T-helper 17 cell (primary cell): ENCODE results near the gene AEN. TPM values are rescaled to one million over a fixed set of nuclear protein-coding genes. Genes with fewer than 3 reads are reported as not detected.
"Not testable (repeated sequence)": the region's sequence is repeated elsewhere in the genome, so short reads cannot be mapped to it uniquely, and the experiment has no call there.

Source experiments
- ATAC-seq: fragments of 150-1000 bp; cut with Tn5 transposase; 2 replicates; pipeline ENCODE4 v1.10.0; 2021; ENCODE audit warnings: mild to moderate bottlenecking, moderate library complexity
- DNase-seq, 3 donors: peaks; one replicate each; pipeline versions ENCODE4 v3.0.0 to v3.0.0-alpha.2; 2020 to 2021
- H3K9me3 ChIP-seq: one replicate; pipeline ENCODE4 v1.7.0; 2013; ENCODE audit warnings: low read length, mild to moderate bottlenecking; ENCODE audit not compliant: control insufficient read depth, poor library complexity, severe bottlenecking
- H3K27ac Mint-ChIP-seq: one replicate; pipeline ENCODE4 v1.8.0; 2022; ENCODE audit warnings: mild to moderate bottlenecking, moderate library complexity, mixed read lengths
- H3K27me3 Mint-ChIP-seq: one replicate; pipeline ENCODE4 v1.8.0; 2022; ENCODE audit warnings: mixed read lengths
- H3K36me3 Mint-ChIP-seq: one replicate; pipeline ENCODE4 v1.8.0; 2022; ENCODE audit warnings: low read depth, mixed read lengths
- H3K4me1 Mint-ChIP-seq: one replicate; pipeline ENCODE4 v1.8.0; 2022; ENCODE audit warnings: mild to moderate bottlenecking, mixed read lengths
- H3K4me3 Mint-ChIP-seq: one replicate; pipeline ENCODE4 v1.8.0; 2022; ENCODE audit warnings: mild to moderate bottlenecking, moderate library complexity, mixed read lengths
- total RNA-seq, 4 donors: library from RNA in 2 of 4; stranded (reverse) in 2 of 4; gene quantifications; one replicate each; pipeline ENCODE4 v1.2.3 and lab custom pipeline; 2022 to 2026

The AEN gene
- total RNA-seq, 2 donors from 2014 or later = 32.2 to 41.0 TPM

DNA sequence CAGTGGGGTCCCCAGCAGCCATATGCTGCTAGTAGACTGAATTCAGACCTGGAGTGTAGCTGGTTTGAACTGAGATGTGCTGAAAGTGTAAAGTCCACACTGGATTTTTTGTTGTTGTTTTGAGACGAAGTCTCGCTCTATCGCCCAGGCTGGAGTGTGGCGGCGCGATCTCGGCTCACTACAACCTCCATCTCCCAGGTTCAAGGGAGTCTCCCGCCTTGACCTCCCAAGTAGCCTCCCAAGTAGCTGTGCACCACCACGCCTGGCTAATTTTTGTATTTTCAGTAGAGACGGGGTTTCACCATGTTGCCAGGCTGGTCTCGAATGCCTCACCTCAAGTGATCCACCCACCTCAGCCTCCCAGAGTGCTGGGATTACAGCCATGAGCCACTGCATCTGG, 21.4 kb downstream of the AEN start:
- Mint-ChIP-seq H3K4me1 (peaks cover 58% of the 10 kb centered on the region), H3K4me3 (peak overlapping the region; percentile 77), H3K27ac (peak overlapping the region; percentile 100), H3K36me3 (peaks cover 15% of the 10 kb centered on the region)
- not testable (repeated sequence) for DNase-seq, ATAC-seq, H3K9me3 ChIP-seq, H3K27me3 Mint-ChIP-seq

GRCh38 chr15:88644741-88645140, 23.6 kb downstream of the AEN start:
- H3K4me3 Mint-ChIP-seq = no peak overlapping the region
- peaks cover 15% of the 10 kb centered on the region for H3K36me3 Mint-ChIP-seq

GRCh38 chr15:88645171-88646087, 24.3 kb downstream of the AEN start:
- DNase-seq (no peak), ATAC-seq (no peak)
- H3K9me3 ChIP-seq = no peaks in the 10 kb centered on the region
- peak overlapping the region; percentile 90 for H3K27ac Mint-ChIP-seq
- H3K27me3 Mint-ChIP-seq = no peaks in the 10 kb centered on the region
- H3K4me3 Mint-ChIP-seq = peak overlapping the region; percentile 77
- peaks cover 15% of the 10 kb centered on the region for H3K36me3 Mint-ChIP-seq
- peaks cover 57% of the 10 kb centered on the region for H3K4me1 Mint-ChIP-seq

More at GRCh38 chr15:88644741-88645140, 23.6 kb downstream of the AEN start:
- ATAC-seq (no peak), DNase-seq (no peak)
- Mint-ChIP-seq H3K27ac (peak overlapping the region; percentile 90), H3K4me1 (peaks cover 62% of the 10 kb centered on the region), H3K27me3 (no peaks in the 10 kb centered on the region)
- H3K9me3 ChIP-seq = no peaks in the 10 kb centered on the region

GRCh38 chr15:88646088-88646405, 24.9 kb downstream of the AEN start:
- no peaks in the 10 kb centered on the region for H3K9me3 ChIP-seq
- H3K4me1 Mint-ChIP-seq = peaks cover 58% of the 10 kb centered on the region
- ATAC-seq = no peak
- DNase-seq = no peak
- no peak overlapping the region for H3K4me3 Mint-ChIP-seq
- no peaks in the 10 kb centered on the region for H3K27me3 Mint-ChIP-seq
- peaks cover 15% of the 10 kb centered on the region for H3K36me3 Mint-ChIP-seq
- peak overlapping the region; percentile 84 for H3K27ac Mint-ChIP-seq

GRCh38 chr15:88646951-88647350, 25.8 kb downstream of the AEN start:
- DNase-seq (no peak), ATAC-seq (no peak)
- Mint-ChIP-seq H3K27me3 (no peaks in the 10 kb centered on the region), H3K4me3 (no peak overlapping the region), H3K4me1 (peaks cover 63% of the 10 kb centered on the region), H3K36me3 (peaks cover 15% of the 10 kb centered on the region), H3K27ac (peak overlapping the region; percentile 100)
- no peaks in the 10 kb centered on the region for H3K9me3 ChIP-seq

- no peaks in the 10 kb centered on the region for H3K9me3 ChIP-seq
- Mint-ChIP-seq H3K36me3 (peaks cover 13% of the 10 kb centered on the region), H3K27me3 (no peaks in the 10 kb centered on the region), H3K4me3 (peak overlapping the region; percentile 87), H3K27ac (peak overlapping the region; percentile 100), H3K4me1 (peaks cover 58% of the 10 kb centered on the region)
- no peak for ATAC-seq
- DNase-seq = peak in 1 of 3 donors; percentile 3
These were observed 26.4 kb downstream of the AEN start for GRCh38 chr15:88647351-88648105.

GRCh38 chr15:88648357-88649214, 27.4 kb downstream of the AEN start:
- ATAC-seq (peak; percentile 15), DNase-seq (no peak)
- peaks cover 62% of the 10 kb centered on the region for H3K4me1 Mint-ChIP-seq
- peak overlapping the region; percentile 100 for H3K27ac Mint-ChIP-seq
- H3K27me3 Mint-ChIP-seq = no peaks in the 10 kb centered on the region
- peak overlapping the region; percentile 87 for H3K4me3 Mint-ChIP-seq
- peaks cover 13% of the 10 kb centered on the region for H3K36me3 Mint-ChIP-seq
- no peaks in the 10 kb centered on the region for H3K9me3 ChIP-seq

- H3K9me3 ChIP-seq = no peaks in the 10 kb centered on the region
- Mint-ChIP-seq H3K27ac (peak overlapping the region; percentile 100), H3K36me3 (peaks cover 9% of the 10 kb centered on the region), H3K27me3 (no peaks in the 10 kb centered on the region), H3K4me3 (peak overlapping the region; percentile 87), H3K4me1 (peaks cover 58% of the 10 kb centered on the region)
- ATAC-seq = peak; percentile 90
- DNase-seq = peak in 2 of 3 donors; percentile 30 to 51
These were observed 28.2 kb downstream of the AEN start for GRCh38 chr15:88649286-88649733.

- H3K9me3 ChIP-seq = no peaks in the 10 kb centered on the region
- peaks cover 11% of the 10 kb centered on the region for H3K36me3 Mint-ChIP-seq
These were observed 28.8 kb downstream of the AEN start for GRCh38 chr15:88649753-88650551.

GRCh38 chr15:88650556-88650955, 29.4 kb downstream of the AEN start:
- ATAC-seq (no peak), DNase-seq (no peak)
- Mint-ChIP-seq H3K27me3 (no peaks in the 10 kb centered on the region), H3K4me1 (peaks cover 59% of the 10 kb centered on the region), H3K27ac (peak overlapping the region; percentile 100), H3K36me3 (peaks cover 9% of the 10 kb centered on the region), H3K4me3 (peak overlapping the region; percentile 36)
- no peaks in the 10 kb centered on the region for H3K9me3 ChIP-seq

More at GRCh38 chr15:88649753-88650551, 28.8 kb downstream of the AEN start:
- ATAC-seq (no peak), DNase-seq (no peak)
- H3K27me3 Mint-ChIP-seq = no peaks in the 10 kb centered on the region
- peaks cover 60% of the 10 kb centered on the region for H3K4me1 Mint-ChIP-seq
- H3K27ac Mint-ChIP-seq = peak overlapping the region; percentile 100
- peak overlapping the region; percentile 87 for H3K4me3 Mint-ChIP-seq

- DNase-seq (no peak), ATAC-seq (no peak)
- Mint-ChIP-seq H3K4me1 (peaks cover 56% of the 10 kb centered on the region), H3K27ac (peak overlapping the region; percentile 100), H3K36me3 (peaks cover 4% of the 10 kb centered on the region), H3K4me3 (peak overlapping the region; percentile 36), H3K27me3 (no peaks in the 10 kb centered on the region)
- no peaks in the 10 kb centered on the region for H3K9me3 ChIP-seq
These were observed 30.1 kb downstream of the AEN start for GRCh38 chr15:88651136-88651732.

- Mint-ChIP-seq H3K27me3 (no peaks in the 10 kb centered on the region), H3K36me3 (peaks cover 4% of the 10 kb centered on the region), H3K4me1 (peaks cover 54% of the 10 kb centered on the region), H3K27ac (no peak overlapping the region), H3K4me3 (no peak overlapping the region)
- DNase-seq (no peak), ATAC-seq (no peak)
- no peaks in the 10 kb centered on the region for H3K9me3 ChIP-seq
These were observed 30.8 kb downstream of the AEN start for GRCh38 chr15:88651971-88652370.
